Left hindlimb (tissue), 1 donor: ENCODE measurements around the gene MESD.
"Not testable (repeated sequence)": the region's sequence is repeated elsewhere in the genome, so short reads cannot be mapped to it uniquely, and the experiment has no call there.

Source experiments
- DNase-seq: peaks from one replicate; pipeline ENCODE4 v3.0.0-alpha.2; 2018

The MESD gene

GRCh38 chr15:80988148-80988796, 1.3 kb downstream of the MESD start:
- DNase-seq, result no peak

- DNase-seq, result no peak
Observed at GRCh38 chr15:80986487-80986886, 3.1 kb downstream of the MESD start.

GRCh38 chr15:80985981-80986380, 3.6 kb downstream of the MESD start:
- no peak for DNase-seq

- DNase-seq, result no peak
Observed at GRCh38 chr15:80984856-80985255, 4.8 kb downstream of the MESD start.

GRCh38 chr15:80982839-80983238, 6.8 kb downstream of the MESD start:
- DNase-seq, result no peak

- DNase-seq, result no peak
Observed at GRCh38 chr15:80982205-80982604, 7.4 kb downstream of the MESD start.

GRCh38 chr15:80979538-80980200, 9.9 kb downstream of the MESD start:
- no peak for DNase-seq

- no peak for DNase-seq
Observed at GRCh38 chr15:80978685-80979329, 10.8 kb downstream of the MESD start.

- peak; percentile 67 for DNase-seq
Observed at GRCh38 chr15:80977627-80978036, 12.0 kb downstream of the MESD start.

GRCh38 chr15:80976851-80977250, 12.8 kb downstream of the MESD start:
- DNase-seq, result no peak

GRCh38 chr15:80974914-80975313, 14.7 kb downstream of the MESD start:
- DNase-seq, result no peak

GRCh38 chr15:80972276-80972675, 17.3 kb downstream of the MESD start:
- no peak for DNase-seq

GRCh38 chr15:80971143-80971542, 18.5 kb downstream of the MESD start:
- DNase-seq, result no peak

GRCh38 chr15:80970658-80971057, 19.0 kb downstream of the MESD start:
- DNase-seq, result no peak

- DNase-seq, result peak; percentile 59
Observed at GRCh38 chr15:80970018-80970657, 19.5 kb downstream of the MESD start.

- DNase-seq, result no peak
Observed at GRCh38 chr15:80969316-80969715, 20.3 kb downstream of the MESD start.

- no peak for DNase-seq
Observed at GRCh38 chr15:80967991-80968510, 21.6 kb downstream of the MESD start.

GRCh38 chr15:80967451-80967850, 22.2 kb downstream of the MESD start:
- DNase-seq, result peak; percentile 54

- DNase-seq, result no peak
Observed at GRCh38 chr15:80966431-80967197, 23.0 kb downstream of the MESD start.

GRCh38 chr15:80965454-80965853, 24.2 kb downstream of the MESD start:
- DNase-seq, result not testable (repeated sequence)

GRCh38 chr15:80958818-80959495, 30.7 kb downstream of the MESD start:
- DNase-seq, result no peak

GRCh38 chr15:80957976-80958375, 31.6 kb downstream of the MESD start:
- no peak for DNase-seq
